Transverse colon (tissue), 1 donor: ENCODE measurements around the gene DCAF12.

Source experiments
- EP300 ChIP-seq: sonication (generic); formaldehyde crosslinking; IDR thresholded peaks from one replicate; pipeline ENCODE4 v1.6.1; 2017; ENCODE audit warnings: antibody characterized with exemption, low read depth
- POLR2A ChIP-seq: fragments of 450-650 bp; IDR thresholded peaks from one replicate; pipeline ENCODE4 v1.6.1; 2016; ENCODE audit warnings: antibody characterized with exemption, mild to moderate bottlenecking, moderate library complexity

GRCh38 chr9:34102796-34103195 is 23.7 kb downstream of the DCAF12 start:
- TF ChIP-seq EP300 (no peak), POLR2A (no peak)
